HG03565 (cell line): Measurements from ENCODE around the gene TEX22.

Experiments
- ATAC-seq: cut with Tn5 transposase; IDR thresholded peaks from one replicate; pipeline ENCODE4 v1.9.1; 2021; ENCODE audit warnings: mild to moderate bottlenecking, moderate library complexity; ENCODE audit not compliant: unreplicated experiment

The TEX22 gene

GRCh38 chr14:105452963-105453362, 54.6 kb downstream of the TEX22 start:
- ATAC-seq = no peak

GRCh38 chr14:105453847-105454246, 55.5 kb downstream of the TEX22 start:
- no peak for ATAC-seq

- ATAC-seq = no peak
Measured at GRCh38 chr14:105455086-105455640, 56.8 kb downstream of the TEX22 start.

GRCh38 chr14:105455766-105456660, 57.7 kb downstream of the TEX22 start:
- no peak for ATAC-seq

GRCh38 chr14:105456736-105457617, 58.6 kb downstream of the TEX22 start:
- no peak for ATAC-seq

GRCh38 chr14:105458010-105458409, 59.7 kb downstream of the TEX22 start:
- ATAC-seq = no peak

GRCh38 chr14:105458571-105458970, 60.2 kb downstream of the TEX22 start:
- no peak for ATAC-seq

GRCh38 chr14:105460116-105460515, 61.8 kb downstream of the TEX22 start:
- ATAC-seq = no peak

GRCh38 chr14:105460616-105461015, 62.3 kb downstream of the TEX22 start:
- ATAC-seq = no peak

GRCh38 chr14:105461903-105462302, 63.6 kb downstream of the TEX22 start:
- ATAC-seq = no peak
